Measurements from ENCODE around the gene PARD3B. TPM values are rescaled to one million over a fixed set of nuclear protein-coding genes. Genes with fewer than 3 reads are reported as not detected.

PARD3B gene
- polyA plus RNA-seq, 3 donors: not detected

- no peaks in the 10 kb centered on the region for H4K20me1 ChIP-seq (ENCODE audit: insufficient read depth, low read length)
- peaks cover 0 to 2% (median 1%) of the 10 kb centered on the region in 3 donors for H3K27me3 Mint-ChIP-seq (ENCODE audit: low read depth in 3 of 3)
- H3K9me3 ChIP-seq (replicated peaks in 1 of 2; ENCODE audit: control insufficient read depth in 1 of 2, insufficient read depth in 1 of 2, low read length in 2 of 2): peaks cover 8 to 14% of the 10 kb centered on the region in 2 donors
- H3K4me2 ChIP-seq (replicated peaks; ENCODE audit: extremely low read depth, low read length, poor library complexity, severe bottlenecking): no peak overlapping the region
- no peaks in the 10 kb centered on the region for H3K79me2 ChIP-seq (ENCODE audit: insufficient read depth, low read length)
- no peak overlapping the region for H3K4me3 Mint-ChIP-seq
- no peaks in the 10 kb centered on the region for H3K27me3 ChIP-seq (ENCODE audit: control insufficient read depth in 2 of 2, insufficient read depth in 2 of 2, low read length in 2 of 2)
- WGBS (ENCODE audit: insufficient coverage): no CpG with 5 or more reads among the region's 2 CpGs
- H2AFZ ChIP-seq (ENCODE audit: insufficient read depth, low read depth, low read length, poor library complexity, severe bottlenecking): no peak overlapping the region
- H3K4me1 ChIP-seq (ENCODE audit: control insufficient read depth in 1 of 2, insufficient read depth in 2 of 2, low read length in 2 of 2): no peaks in the 10 kb centered on the region
- H3K27ac Mint-ChIP-seq: no peak overlapping the region
- no peaks in the 10 kb centered on the region for H3K36me3 Mint-ChIP-seq
- H3K36me3 ChIP-seq (replicated peaks in 1 of 2; ENCODE audit: control insufficient read depth in 1 of 2, insufficient read depth in 2 of 2, low read length in 2 of 2): no peaks in the 10 kb centered on the region
- intact Hi-C loops (cut with micrococcal nuclease): no loop called here
- DNase-seq: no peak
- H3K9ac ChIP-seq (ENCODE audit: insufficient read depth, low read length, poor library complexity, severe bottlenecking): no peak overlapping the region
- H3K9me3 Mint-ChIP-seq: peaks cover 7 to 16% (median 10%) of the 10 kb centered on the region in 7 donors
- TF ChIP-seq CTCF (IDR thresholded peaks at IDR 0.05): no peak
- no peak overlapping the region for H3K27ac ChIP-seq (ENCODE audit: low read depth in 1 of 2, low read length in 2 of 2)
- no peak overlapping the region for H3K4me3 ChIP-seq (replicated peaks in 1 of 3; ENCODE audit: low read depth in 2 of 3, low read length in 3 of 3)
- H3K4me1 Mint-ChIP-seq: no peaks in the 10 kb centered on the region
Measured at GRCh38 chr2:204945376-204945775, 400.1 kb downstream of the PARD3B start.

GRCh38 chr2:204946892-204947291, 401.6 kb downstream of the PARD3B start:
- no peak overlapping the region for H3K4me2 ChIP-seq (replicated peaks; ENCODE audit: extremely low read depth, low read length, poor library complexity, severe bottlenecking)
- H3K79me2 ChIP-seq (ENCODE audit: insufficient read depth, low read length): no peaks in the 10 kb centered on the region
- no peak overlapping the region for H3K27ac Mint-ChIP-seq
- peaks cover 0 to 2% (median 1%) of the 10 kb centered on the region in 3 donors for H3K27me3 Mint-ChIP-seq (ENCODE audit: low read depth in 3 of 3)
- H3K4me1 Mint-ChIP-seq: no peaks in the 10 kb centered on the region
- H3K36me3 Mint-ChIP-seq: no peaks in the 10 kb centered on the region
- H2AFZ ChIP-seq (ENCODE audit: insufficient read depth, low read depth, low read length, poor library complexity, severe bottlenecking): no peak overlapping the region
- H3K27ac ChIP-seq (ENCODE audit: low read depth in 1 of 2, low read length in 2 of 2): no peak overlapping the region
- no peak for DNase-seq
- no peaks in the 10 kb centered on the region for H3K36me3 ChIP-seq (replicated peaks in 1 of 2; ENCODE audit: control insufficient read depth in 1 of 2, insufficient read depth in 2 of 2, low read length in 2 of 2)
- H3K9ac ChIP-seq (ENCODE audit: insufficient read depth, low read length, poor library complexity, severe bottlenecking): no peak overlapping the region
- peaks cover 7 to 14% (median 10%) of the 10 kb centered on the region in 7 donors for H3K9me3 Mint-ChIP-seq
- intact Hi-C loops (cut with micrococcal nuclease): no loop called here
- H3K4me3 Mint-ChIP-seq: no peak overlapping the region
- no peaks in the 10 kb centered on the region for H4K20me1 ChIP-seq (ENCODE audit: insufficient read depth, low read length)
- H3K4me3 ChIP-seq (replicated peaks in 1 of 3; ENCODE audit: low read depth in 2 of 3, low read length in 3 of 3): no peak overlapping the region
- TF ChIP-seq CTCF (IDR thresholded peaks at IDR 0.05): no peak
- no peaks in the 10 kb centered on the region for H3K4me1 ChIP-seq (ENCODE audit: control insufficient read depth in 1 of 2, insufficient read depth in 2 of 2, low read length in 2 of 2)
- no CpG with 5 or more reads among the region's 2 CpGs for WGBS (ENCODE audit: insufficient coverage)
- no peaks in the 10 kb centered on the region for H3K27me3 ChIP-seq (ENCODE audit: control insufficient read depth in 2 of 2, insufficient read depth in 2 of 2, low read length in 2 of 2)
- H3K9me3 ChIP-seq (replicated peaks in 1 of 2; ENCODE audit: control insufficient read depth in 1 of 2, insufficient read depth in 1 of 2, low read length in 2 of 2): peaks cover 8 to 14% of the 10 kb centered on the region in 2 donors

Data from CD14-positive monocyte (primary cell).